H9 (cell line): ENCODE measurements around the gene XK. TPM values are rescaled to one million over a fixed set of nuclear protein-coding genes. Genes with fewer than 3 reads are reported as not detected.

Experiments used
- DNase-seq: peaks from one replicate; pipeline ENCODE4 v3.0.0-alpha.2; 2017
- H2AFZ ChIP-seq: one replicate; pipeline ENCODE4 v1.6.1; 2013; ENCODE audit warnings: mild to moderate bottlenecking, low read length, control low read depth, moderate library complexity
- H2AK5ac ChIP-seq: 2 replicates; pipeline ENCODE4 v1.6.1; 2013; ENCODE audit warnings: low read length, control low read depth, mixed read lengths; ENCODE audit not compliant: insufficient read length
- H2BK120ac ChIP-seq: one replicate; pipeline ENCODE4 v1.6.1; 2013; ENCODE audit warnings: low read depth, mild to moderate bottlenecking, low read length, control low read depth, inconsistent platforms; ENCODE audit not compliant: poor library complexity, severe bottlenecking
- H2BK12ac ChIP-seq: 2 replicates; pipeline ENCODE4 v1.6.1; 2013; ENCODE audit warnings: low read length, control low read depth, mixed read lengths, low read depth; ENCODE audit not compliant: insufficient read length
- H2BK15ac ChIP-seq: 2 replicates; pipeline ENCODE4 v1.6.1; 2013; ENCODE audit warnings: low read depth, low read length, control low read depth
- H2BK20ac ChIP-seq: one replicate; pipeline ENCODE4 v1.6.1; 2013; ENCODE audit warnings: low read depth, mild to moderate bottlenecking, low read length, control low read depth, inconsistent platforms; ENCODE audit not compliant: poor library complexity, severe bottlenecking
- H2BK5ac ChIP-seq: 2 replicates; pipeline ENCODE4 v1.6.1; 2013; ENCODE audit warnings: low read length, control low read depth, mixed read lengths; ENCODE audit not compliant: insufficient read length
- H3K14ac ChIP-seq: 2 replicates; pipeline ENCODE4 v1.6.1; 2013; ENCODE audit warnings: low read length, control low read depth; ENCODE audit not compliant: insufficient read depth
- H3K18ac ChIP-seq: 2 replicates; pipeline ENCODE4 v1.6.1; 2013; ENCODE audit warnings: low read depth, mild to moderate bottlenecking, mixed read lengths, low read length, control low read depth; ENCODE audit not compliant: insufficient read length
- H3K23ac ChIP-seq: 2 replicates; pipeline ENCODE4 v1.6.1; 2013; ENCODE audit warnings: low read length, control low read depth, mixed read lengths, low read depth; ENCODE audit not compliant: insufficient read length
- H3K23me2 ChIP-seq: 2 replicates; pipeline ENCODE4 v1.6.1; 2013; ENCODE audit warnings: low read depth, mild to moderate bottlenecking, mixed read lengths, low read length, control low read depth; ENCODE audit not compliant: insufficient read length, poor library complexity, severe bottlenecking
- H3K27ac ChIP-seq: 2 replicates; pipeline ENCODE4 v1.5.1; 2013; ENCODE audit warnings: low read length, control low read depth, mixed read lengths, low read depth; ENCODE audit not compliant: insufficient read length
- H3K27me3 ChIP-seq: 2 replicates; pipeline ENCODE4 v1.6.1; 2013; ENCODE audit warnings: low read length, control low read depth, inconsistent platforms; ENCODE audit not compliant: insufficient read depth
- H3K4ac ChIP-seq: 2 replicates; pipeline ENCODE4 v1.6.1; 2013; ENCODE audit warnings: low read depth, mild to moderate bottlenecking, control low read depth, inconsistent platforms, low read length, moderate library complexity
- H3K4me1 ChIP-seq: 2 replicates; pipeline ENCODE4 v1.6.1; 2013; ENCODE audit warnings: low read length, control low read depth, inconsistent platforms; ENCODE audit not compliant: insufficient read depth
- H3K4me2 ChIP-seq: 2 replicates; pipeline ENCODE4 v1.6.1; 2013; ENCODE audit warnings: low read length, control low read depth, mixed read lengths; ENCODE audit not compliant: insufficient read length, insufficient read depth
- H3K56ac ChIP-seq: 2 replicates; pipeline ENCODE4 v1.6.1; 2013; ENCODE audit warnings: low read depth, mild to moderate bottlenecking, mixed read lengths, low read length, control low read depth; ENCODE audit not compliant: insufficient read length
- H3K79me1 ChIP-seq: 2 replicates; pipeline ENCODE4 v1.6.1; 2013; ENCODE audit warnings: low read depth, mild to moderate bottlenecking, moderate library complexity, low read length, control low read depth, inconsistent platforms; ENCODE audit not compliant: insufficient read depth, poor library complexity, severe bottlenecking
- H3K79me2 ChIP-seq: 2 replicates; pipeline ENCODE4 v1.6.1; 2013; ENCODE audit warnings: low read length, control low read depth, inconsistent platforms; ENCODE audit not compliant: insufficient read depth
- H3K9ac ChIP-seq: 2 replicates; pipeline ENCODE4 v1.6.1; 2013; ENCODE audit warnings: low read length, control low read depth, mixed read lengths; ENCODE audit not compliant: insufficient read length; ENCODE audit errors: extremely low read depth
- H3K9me3 ChIP-seq: one replicate; pipeline ENCODE4 v1.6.1; 2013; ENCODE audit warnings: low read depth, low read length, inconsistent platforms; ENCODE audit not compliant: control insufficient read depth
- H3T11ph ChIP-seq: one replicate; pipeline ENCODE4 v1.6.1; 2013; ENCODE audit warnings: mild to moderate bottlenecking, low read length, control low read depth, inconsistent platforms
- H4K20me1 ChIP-seq: one replicate; pipeline ENCODE4 v1.6.1; 2013; ENCODE audit not compliant: control insufficient read depth, insufficient read length, insufficient read depth
- H4K5ac ChIP-seq: 2 replicates; pipeline ENCODE4 v1.6.1; 2013; ENCODE audit warnings: low read depth, mild to moderate bottlenecking, mixed read lengths, low read length, control low read depth; ENCODE audit not compliant: insufficient read length
- H4K8ac ChIP-seq: replicated peaks from 2 replicates; pipeline ENCODE4 v1.6.1; 2013; ENCODE audit warnings: low read length, control low read depth, mixed read lengths, low read depth; ENCODE audit not compliant: insufficient read length
- H4K91ac ChIP-seq: 2 replicates; pipeline ENCODE4 v1.6.1; 2013; ENCODE audit warnings: low read depth, mild to moderate bottlenecking, moderate library complexity, mixed read lengths, low read length, control low read depth; ENCODE audit not compliant: insufficient read length
- H3K27ac Mint-ChIP-seq, 3 experiments: 2 replicates in 2 of 3; 3 replicates in 1 of 3; pipeline ENCODE4 v1.8.0; 2020 to 2021; ENCODE audit warnings: mixed read lengths in 3 of 3, mild to moderate bottlenecking in 1 of 3, moderate library complexity in 1 of 3
- H3K27me3 Mint-ChIP-seq: 2 replicates; pipeline ENCODE4 v1.8.0; 2021; ENCODE audit warnings: low read depth, mild to moderate bottlenecking, moderate library complexity, mixed read lengths
- H3K36me3 Mint-ChIP-seq, 3 experiments: 2 replicates in 2 of 3; 3 replicates in 1 of 3; pipeline ENCODE4 v1.8.0; 2020 to 2021; ENCODE audit warnings: low read depth in 3 of 3, mixed read lengths in 3 of 3; ENCODE audit not compliant: insufficient read depth in 1 of 3
- H3K4me1 Mint-ChIP-seq, 2 experiments: 2 replicates each; pipeline ENCODE4 v1.8.0; 2020; ENCODE audit warnings: mixed read lengths in 2 of 2
- H3K4me3 Mint-ChIP-seq, 2 experiments: 2 replicates in 1 of 2; 3 replicates in 1 of 2; pipeline ENCODE4 v1.8.0; 2020 to 2021; ENCODE audit warnings: mild to moderate bottlenecking in 2 of 2, mixed read lengths in 2 of 2, moderate library complexity in 1 of 2
- H3K9me3 Mint-ChIP-seq, 2 experiments: 2 replicates in 1 of 2; 3 replicates in 1 of 2; pipeline ENCODE4 v1.8.0; 2020; ENCODE audit warnings: mild to moderate bottlenecking in 2 of 2, mixed read lengths in 2 of 2, moderate library complexity in 1 of 2
- WGBS: extraction: QIAGEN DNeasy Blood & Tissue Kit; methylation state at CpG from one replicate; pipeline ENCODE4 v1.1.7; 2013; ENCODE audit warnings: missing lambda C conversion rate, low lambda C conversion rate, mixed read lengths; ENCODE audit not compliant: insufficient read length; ENCODE audit errors: extremely low coverage; 5-methylcytosine and 5-hydroxymethylcytosine counted together
- total RNA-seq: library from RNA; stranded (reverse); gene quantifications from 2 replicates; pipeline ENCODE4 v1.2.1, GENCODE V29; 2021
- TF ChIP-seq, protein P1 (sequence below): fragments of 200-600 bp; sonication (generic); conservative IDR thresholded peaks from 3 replicates; pipeline ENCODE4 v1.8.0; 2021; ENCODE audit warnings: antibody characterized with exemption, mild to moderate bottlenecking

The XK gene
- total RNA-seq, 1 experiment from 2014 or later = 0.85 TPM

DNA sequence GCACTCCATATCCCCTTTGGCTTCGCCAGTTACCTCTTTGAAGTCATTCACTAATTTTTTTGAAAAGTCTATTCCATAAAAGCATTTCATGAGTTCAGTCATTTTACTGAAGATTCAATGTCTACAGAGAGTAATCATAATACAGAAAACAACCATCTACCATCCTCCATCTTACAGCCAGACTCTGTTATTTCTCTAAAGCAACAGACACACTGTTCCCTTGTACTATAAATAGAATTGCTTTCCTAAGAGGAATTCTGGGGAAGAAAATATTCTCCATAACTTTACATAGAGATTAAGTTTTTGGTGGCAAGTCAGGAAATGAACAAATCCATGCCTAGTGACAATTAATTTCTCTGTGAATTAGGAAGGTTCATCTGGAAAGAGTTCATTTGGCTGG lies 37.0 kb downstream of the XK start:
- Histone ChIP-seq H3K27me3 (no peaks in the 10 kb centered on the region), H3K18ac (no peak overlapping the region), H4K91ac (no peak overlapping the region), H3K79me1 (no peaks in the 10 kb centered on the region), H4K20me1 (no peaks in the 10 kb centered on the region), H3K27ac (no peak overlapping the region), H3K4me2 (no peak overlapping the region), H3K79me2 (no peaks in the 10 kb centered on the region), H3K23ac (no peak overlapping the region), H4K5ac (no peak overlapping the region), H4K8ac (no peak overlapping the region), H3K9ac (no peak overlapping the region), H3K4ac (no peak overlapping the region), H2BK12ac (no peak overlapping the region), H3K14ac (no peak overlapping the region), H2AK5ac (no peak overlapping the region), H3K4me1 (no peaks in the 10 kb centered on the region), H2BK15ac (no peak overlapping the region), H2BK20ac (no peak overlapping the region), H3T11ph (no peak overlapping the region), H3K9me3 (no peaks in the 10 kb centered on the region), H2BK120ac (no peak overlapping the region), H3K23me2 (no peaks in the 10 kb centered on the region), H2BK5ac (no peak overlapping the region), H3K56ac (no peak overlapping the region), H2AFZ (no peak overlapping the region)
- TF ChIP-seq, protein P1, sequence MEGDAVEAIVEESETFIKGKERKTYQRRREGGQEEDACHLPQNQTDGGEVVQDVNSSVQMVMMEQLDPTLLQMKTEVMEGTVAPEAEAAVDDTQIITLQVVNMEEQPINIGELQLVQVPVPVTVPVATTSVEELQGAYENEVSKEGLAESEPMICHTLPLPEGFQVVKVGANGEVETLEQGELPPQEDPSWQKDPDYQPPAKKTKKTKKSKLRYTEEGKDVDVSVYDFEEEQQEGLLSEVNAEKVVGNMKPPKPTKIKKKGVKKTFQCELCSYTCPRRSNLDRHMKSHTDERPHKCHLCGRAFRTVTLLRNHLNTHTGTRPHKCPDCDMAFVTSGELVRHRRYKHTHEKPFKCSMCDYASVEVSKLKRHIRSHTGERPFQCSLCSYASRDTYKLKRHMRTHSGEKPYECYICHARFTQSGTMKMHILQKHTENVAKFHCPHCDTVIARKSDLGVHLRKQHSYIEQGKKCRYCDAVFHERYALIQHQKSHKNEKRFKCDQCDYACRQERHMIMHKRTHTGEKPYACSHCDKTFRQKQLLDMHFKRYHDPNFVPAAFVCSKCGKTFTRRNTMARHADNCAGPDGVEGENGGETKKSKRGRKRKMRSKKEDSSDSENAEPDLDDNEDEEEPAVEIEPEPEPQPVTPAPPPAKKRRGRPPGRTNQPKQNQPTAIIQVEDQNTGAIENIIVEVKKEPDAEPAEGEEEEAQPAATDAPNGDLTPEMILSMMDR = no peak
- no peaks in the 10 kb centered on the region for H3K27me3 Mint-ChIP-seq
- no peak overlapping the region for H3K4me3 Mint-ChIP-seq
- H3K36me3 Mint-ChIP-seq = peaks cover 0 to 3% (median 0%) of the 10 kb centered on the region in 3 experiments; a peak in 1 of 7 replicates
- H3K27ac Mint-ChIP-seq = no peak overlapping the region
- no peaks in the 10 kb centered on the region for H3K4me1 Mint-ChIP-seq
- peaks cover 59 to 64% of the 10 kb centered on the region in 2 experiments for H3K9me3 Mint-ChIP-seq
- no peak for DNase-seq
- no CpG with 5 or more reads among the region's 1 CpG for WGBS
